ELF-1 (cell line): ENCODE data around the gene ZFYVE28.

ENCODE experiments used
- DNase-seq: peaks from one replicate; pipeline ENCODE4 v3.0.0-alpha.2; 2016; ENCODE audit warnings: low read depth, low spot score

ZFYVE28 gene

GRCh38 chr4:2411786-2412510, 6.5 kb downstream of the ZFYVE28 start:
- no peak for DNase-seq

- DNase-seq, result no peak
Measured at GRCh38 chr4:2409381-2409783, 9.1 kb downstream of the ZFYVE28 start.

GRCh38 chr4:2408976-2409375, 9.5 kb downstream of the ZFYVE28 start:
- no peak for DNase-seq

GRCh38 chr4:2408401-2408958, 10.0 kb downstream of the ZFYVE28 start:
- DNase-seq, result no peak

- DNase-seq, result no peak
Measured at GRCh38 chr4:2407991-2408342, 10.5 kb downstream of the ZFYVE28 start.

GRCh38 chr4:2406920-2407319, 11.5 kb downstream of the ZFYVE28 start:
- DNase-seq, result no peak

GRCh38 chr4:2406406-2406805, 12.0 kb downstream of the ZFYVE28 start:
- DNase-seq, result no peak

- DNase-seq, result no peak
Measured at GRCh38 chr4:2402941-2403340, 15.5 kb downstream of the ZFYVE28 start.

- DNase-seq, result peak; percentile 93
Measured at GRCh38 chr4:2402048-2402842, 16.2 kb downstream of the ZFYVE28 start.

GRCh38 chr4:2401610-2401983, 16.8 kb downstream of the ZFYVE28 start:
- DNase-seq, result no peak

GRCh38 chr4:2400841-2401609, 17.4 kb downstream of the ZFYVE28 start:
- no peak for DNase-seq

GRCh38 chr4:2399631-2400190, 18.7 kb downstream of the ZFYVE28 start:
- no peak for DNase-seq

- DNase-seq, result no peak
Measured at GRCh38 chr4:2399216-2399615, 19.2 kb downstream of the ZFYVE28 start.

- DNase-seq, result no peak
Measured at GRCh38 chr4:2397596-2398379, 20.7 kb downstream of the ZFYVE28 start.

- DNase-seq, result no peak
Measured at GRCh38 chr4:2396781-2397368, 21.6 kb downstream of the ZFYVE28 start.

- DNase-seq, result no peak
Measured at GRCh38 chr4:2395584-2395983, 22.9 kb downstream of the ZFYVE28 start.

GRCh38 chr4:2395038-2395437, 23.4 kb downstream of the ZFYVE28 start:
- no peak for DNase-seq

GRCh38 chr4:2394528-2394927, 23.9 kb downstream of the ZFYVE28 start:
- no peak for DNase-seq

- no peak for DNase-seq
Measured at GRCh38 chr4:2393353-2394270, 24.8 kb downstream of the ZFYVE28 start.
